ENCODE measurements around the gene HTR2B.
A peak's percentile ranks its signal among the peaks of the same experiment; 100 is the strongest.
"Not testable (repeated sequence)": the region's sequence is repeated elsewhere in the genome, so short reads cannot be mapped to it uniquely, and the experiment has no call there.

Gene HTR2B

DNA sequence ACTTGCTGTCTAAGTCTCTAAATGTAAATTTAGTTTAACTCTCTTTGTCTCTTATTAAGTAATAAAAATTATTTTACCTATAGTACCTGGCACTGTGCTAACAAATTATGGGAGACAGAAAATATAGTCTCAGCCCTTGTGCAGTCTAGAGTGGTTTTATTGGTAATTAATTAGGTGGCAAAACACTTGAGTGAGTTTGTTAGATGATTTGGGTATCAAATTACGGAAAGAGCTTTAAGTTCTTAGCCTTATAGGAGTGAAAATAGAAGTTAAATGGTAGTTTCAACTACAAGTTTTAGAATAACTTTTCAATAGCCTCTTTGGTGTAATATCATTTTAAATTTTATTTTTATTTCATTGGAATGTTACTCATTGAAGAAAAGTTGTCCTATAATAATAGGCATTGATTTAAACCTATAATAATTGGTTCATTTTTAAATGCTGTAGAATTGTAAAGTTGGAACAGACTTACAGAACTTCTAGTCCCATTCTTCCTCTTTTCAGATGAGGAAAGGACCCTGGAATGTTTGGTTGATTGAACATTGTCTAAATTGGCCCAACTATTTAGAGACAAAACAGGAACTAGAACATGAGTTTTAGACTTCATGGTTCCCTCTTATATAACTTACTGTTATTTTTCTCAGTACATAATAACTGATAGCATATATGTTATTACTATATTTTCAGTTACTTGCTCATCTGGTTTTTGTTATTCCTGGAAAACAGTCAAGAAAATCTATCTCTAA lies 10.2 kb upstream of the HTR2B start:
- FAIRE-seq (no peak), DNase-seq (ENCODE audit: low spot score) (no peak)

DNA sequence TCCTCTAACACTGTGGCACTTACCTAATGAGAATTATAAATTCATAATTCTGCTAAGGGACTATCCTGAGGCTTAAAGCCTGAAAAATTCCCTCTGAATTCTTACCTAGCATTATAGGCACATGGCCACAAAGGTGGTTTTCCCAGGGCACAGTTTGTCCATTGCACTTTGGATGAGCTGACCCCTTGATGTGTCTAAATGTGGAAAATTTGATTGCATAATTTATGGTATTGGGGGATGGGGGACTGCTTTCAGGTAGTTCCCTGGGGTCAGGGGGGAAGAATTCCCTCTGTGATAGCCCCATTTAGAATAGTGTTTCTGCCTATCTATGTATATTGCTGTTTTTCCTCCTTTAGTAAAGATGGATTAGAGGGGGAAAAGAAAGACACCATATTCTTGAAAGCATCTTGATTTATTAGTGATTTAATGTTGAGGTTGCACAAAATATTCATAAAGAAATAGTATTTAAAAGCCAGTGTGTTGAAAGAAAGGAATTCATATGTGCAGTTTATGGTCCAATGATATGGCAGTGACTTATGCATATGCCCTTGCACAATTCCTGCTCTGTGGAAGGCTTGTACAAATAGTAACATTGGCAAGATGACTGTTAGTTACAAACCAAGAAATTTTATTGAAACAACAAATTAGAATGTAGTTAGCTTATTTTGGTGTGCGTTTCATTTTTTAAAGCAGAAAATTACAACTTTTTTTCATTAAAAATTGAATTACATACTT lies 8.7 kb upstream of the HTR2B start:
- FAIRE-seq (no peak), DNase-seq (ENCODE audit: low spot score) (no peak)

DNA sequence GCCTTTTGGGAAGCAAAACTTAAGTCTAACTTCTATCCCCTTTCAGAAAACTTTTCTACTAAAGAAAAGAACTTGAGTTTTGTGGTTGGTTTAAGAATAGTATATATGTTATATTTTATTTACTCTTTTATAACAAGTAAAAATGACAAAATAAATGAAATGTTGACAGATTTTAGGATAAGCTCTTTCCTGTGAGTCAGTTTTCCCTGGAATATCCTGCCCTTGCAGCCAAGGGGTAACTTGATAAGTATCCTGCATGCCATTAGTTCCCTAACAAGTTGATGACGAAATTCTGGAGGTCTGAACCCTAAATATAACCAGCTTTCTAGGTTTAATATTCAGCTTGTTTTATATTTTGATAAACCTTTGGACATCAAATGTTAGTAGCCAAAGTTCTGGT lies 7.3 kb upstream of the HTR2B start:
- FAIRE-seq (no peak), DNase-seq (ENCODE audit: low spot score) (no peak)

DNA sequence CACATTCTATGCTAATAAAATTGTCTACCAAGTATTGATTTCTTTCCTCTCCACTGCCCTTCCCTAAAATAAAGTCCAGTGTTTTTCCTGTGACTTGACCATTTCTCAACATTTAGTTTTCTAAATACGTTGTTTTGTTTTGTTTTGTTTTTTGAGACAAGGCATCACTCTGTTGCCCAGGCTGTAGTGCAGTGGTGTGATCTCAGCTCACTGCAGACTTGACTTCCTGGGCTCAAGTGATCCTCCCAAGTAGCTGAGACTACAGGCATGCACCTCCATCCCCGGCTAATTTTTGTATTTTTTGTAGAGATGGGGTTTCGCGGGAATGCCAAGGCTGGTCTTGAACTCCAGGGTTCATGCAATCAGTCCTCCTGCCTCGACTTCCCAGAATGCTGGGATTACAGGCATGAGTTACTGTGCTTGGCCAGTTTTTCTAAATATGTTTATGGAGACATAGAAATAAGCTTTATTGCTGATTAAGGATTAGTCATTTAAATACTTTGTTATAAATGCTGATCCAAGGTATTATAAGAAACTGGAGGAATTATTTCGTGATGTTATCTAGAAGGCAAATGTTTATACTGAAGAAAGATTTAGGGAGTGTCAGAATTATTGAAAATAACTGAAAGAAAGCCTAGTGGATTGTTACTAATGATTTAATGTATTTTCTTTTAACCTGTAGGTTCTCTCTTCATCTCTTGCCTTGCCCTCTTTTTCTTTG lies 5.7 kb upstream of the HTR2B start:
- FAIRE-seq (no peak), DNase-seq (ENCODE audit: low spot score) (no peak)

DNA sequence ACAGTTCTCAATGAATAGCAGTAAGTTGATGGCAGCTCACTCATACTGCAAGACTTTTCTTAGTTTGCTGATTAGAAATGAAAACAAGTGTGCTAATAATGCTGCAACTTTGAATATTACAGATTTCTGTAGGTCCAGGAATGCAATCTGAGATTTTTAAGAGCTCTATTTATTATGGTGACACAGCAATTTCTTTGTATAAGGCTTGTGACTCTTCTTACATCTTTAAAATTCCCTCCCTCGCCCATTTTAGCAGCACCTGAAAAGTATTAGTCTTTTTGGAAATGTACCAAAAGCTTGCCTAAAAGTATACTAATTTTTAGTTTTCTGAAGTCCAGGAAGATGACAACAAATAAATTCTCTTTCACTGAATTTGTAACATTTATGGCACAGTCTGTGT lies 4.4 kb upstream of the HTR2B start:
- DNase-seq (ENCODE audit: low spot score) = no peak
- FAIRE-seq = no peak

DNA sequence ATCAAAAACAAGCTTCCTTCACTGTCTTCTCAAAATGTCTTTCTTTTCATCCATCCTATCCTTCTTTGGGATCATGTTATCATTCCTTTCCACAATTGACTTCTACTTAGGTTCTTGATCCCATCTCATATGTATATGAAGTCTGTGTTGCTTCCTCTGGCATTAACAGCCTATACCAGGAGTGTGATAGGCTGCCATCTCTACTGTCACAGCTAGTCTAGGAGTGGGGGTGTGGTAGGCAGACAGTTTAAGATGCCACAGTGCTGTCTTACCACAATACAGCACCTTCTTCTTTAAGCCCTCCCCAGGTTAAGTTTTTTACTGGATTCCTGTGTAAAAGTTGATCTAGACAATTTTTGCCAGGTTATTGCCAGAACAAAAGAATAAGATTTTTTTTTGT lies 3.7 kb upstream of the HTR2B start:
- DNase-seq (ENCODE audit: low spot score) (no peak), FAIRE-seq (no peak)

DNA sequence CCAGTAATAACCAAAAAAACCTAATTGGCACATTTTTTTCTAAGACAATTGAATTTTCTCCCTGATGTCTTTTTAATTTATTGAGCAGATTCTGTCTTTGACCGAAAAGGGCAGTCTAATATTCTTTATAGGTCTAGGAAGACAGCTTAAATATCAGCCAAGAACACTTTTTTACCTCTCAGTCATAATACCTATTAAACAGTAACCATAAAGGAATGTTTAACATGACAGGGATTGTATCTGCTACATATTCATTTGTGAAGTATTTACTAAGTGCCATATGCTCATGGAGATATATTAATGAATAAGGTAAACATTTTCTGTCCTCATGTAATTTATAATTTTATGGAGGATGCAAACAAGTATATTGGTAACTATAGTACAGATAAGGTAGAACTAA lies 3.1 kb upstream of the HTR2B start:
- DNase-seq (ENCODE audit: low spot score) (no peak), FAIRE-seq (no peak)

DNA sequence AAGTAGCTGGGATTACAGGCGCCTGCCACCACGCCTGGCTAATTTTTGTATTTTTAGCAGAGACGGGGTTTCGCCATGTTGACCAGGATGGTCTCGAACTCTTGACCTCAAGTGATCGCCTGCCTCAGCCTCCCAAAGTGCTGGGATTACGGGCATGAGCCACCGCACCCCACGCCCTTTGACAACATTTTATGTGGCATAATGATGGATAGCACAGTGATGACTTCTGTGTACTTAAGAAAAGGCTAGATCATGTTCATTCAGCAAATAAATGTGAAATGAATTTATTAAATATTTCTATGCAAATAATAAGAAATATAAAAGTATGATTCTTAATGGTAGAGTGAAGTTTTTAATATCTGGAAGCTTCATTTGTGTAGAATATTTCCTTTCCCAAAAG lies 2.6 kb upstream of the HTR2B start:
- DNase-seq (ENCODE audit: low spot score) (no peak), FAIRE-seq (no peak)

DNA sequence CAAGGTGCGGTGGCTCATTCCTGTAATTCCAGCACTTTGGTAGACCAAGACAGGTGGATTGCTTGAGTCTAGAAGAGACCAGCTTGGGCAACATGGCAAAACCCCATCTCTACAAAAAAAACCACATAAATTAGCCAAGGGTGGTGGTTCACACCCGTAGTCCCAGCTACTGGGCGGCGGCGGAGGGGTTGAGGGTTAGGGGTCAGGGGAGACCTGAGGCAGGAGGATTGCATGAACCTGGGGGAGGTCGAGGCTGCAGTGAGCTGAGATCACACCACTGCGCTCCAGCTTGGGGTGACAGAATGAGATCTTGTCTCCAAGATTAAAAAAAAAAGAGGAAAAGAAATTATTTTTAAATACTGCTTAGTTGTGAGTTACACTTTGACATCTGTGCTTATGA lies 1.3 kb upstream of the HTR2B start:
- DNase-seq (ENCODE audit: low spot score) (no peak), FAIRE-seq (no peak)

DNA sequence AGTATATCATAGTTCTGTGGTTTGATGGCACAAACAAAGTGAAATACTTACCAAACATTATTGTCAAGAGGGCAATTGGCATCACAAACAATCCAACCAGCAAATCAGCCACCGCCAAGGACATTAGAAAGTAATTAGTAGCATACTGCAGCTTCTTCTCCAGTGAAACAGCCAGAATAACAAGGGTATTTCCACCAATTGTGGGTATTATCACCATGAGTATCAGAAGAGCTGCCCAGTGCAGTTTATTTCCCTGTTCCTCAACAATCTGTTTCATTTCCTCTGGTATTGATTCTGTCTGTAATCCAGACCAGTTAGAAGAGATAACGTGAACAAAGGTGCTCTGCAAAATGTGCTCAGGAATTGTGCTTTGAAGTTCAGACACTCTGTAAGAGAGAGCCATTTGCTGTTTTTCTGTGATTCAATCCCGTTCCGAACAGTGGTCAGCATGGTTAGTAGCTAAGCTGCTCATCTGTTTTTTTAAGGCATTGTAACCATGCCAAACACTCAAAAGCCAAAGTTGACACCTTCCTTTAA lies 1.4 kb downstream of the HTR2B start:
- peak; percentile 61 for FAIRE-seq
- no peak for DNase-seq (ENCODE audit: low spot score)

DNA sequence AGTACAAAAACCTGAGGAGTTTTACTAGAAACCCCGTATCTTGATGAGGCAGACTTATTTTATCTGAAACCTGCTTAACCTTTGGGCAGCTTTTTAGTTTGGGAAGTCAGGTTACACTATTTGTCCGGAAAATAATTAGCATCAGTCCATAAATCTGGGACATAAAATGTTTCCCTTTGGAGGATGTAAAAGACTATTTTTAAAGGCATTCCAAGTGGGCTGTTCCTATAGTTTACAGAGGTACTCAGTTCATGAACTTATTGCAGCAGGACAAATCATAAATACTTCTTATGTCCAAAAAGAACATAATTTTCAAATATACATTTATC lies 6.3 kb downstream of the HTR2B start:
- no peak for FAIRE-seq
- DNase-seq (ENCODE audit: low spot score) = no peak

DNA sequence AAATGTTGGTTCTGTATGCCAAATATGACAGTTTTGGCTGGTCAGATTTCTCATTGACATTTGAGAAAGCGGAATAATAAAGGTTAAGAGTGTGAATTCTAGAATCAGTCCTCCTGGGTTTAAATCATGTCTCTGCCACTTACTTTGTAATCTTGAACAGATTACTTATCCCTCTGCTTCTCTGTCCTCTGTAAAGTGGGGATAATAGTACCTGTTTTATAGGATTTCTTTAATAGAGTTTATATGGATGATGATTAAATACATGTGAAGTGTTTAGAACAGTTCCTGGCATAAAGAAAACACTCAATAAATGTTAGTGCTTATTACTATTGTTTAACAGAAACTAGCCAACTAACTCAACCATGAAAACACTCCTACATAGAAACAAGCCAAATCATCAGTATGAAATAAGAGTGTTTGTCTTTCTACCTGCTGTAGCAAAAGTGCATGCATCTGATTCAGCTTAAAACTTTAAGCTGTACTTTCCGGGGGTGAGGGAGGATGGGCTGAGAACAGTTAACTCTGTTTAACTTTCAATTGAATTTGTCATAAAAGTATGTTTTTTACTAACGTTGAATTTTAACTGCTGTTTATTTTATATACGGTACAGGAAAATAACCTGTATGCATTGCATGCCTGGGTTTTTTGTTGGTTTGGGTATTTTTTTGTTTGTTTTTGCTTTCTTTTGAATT lies 6.8 kb downstream of the HTR2B start:
- FAIRE-seq = no peak
- no peak for DNase-seq (ENCODE audit: low spot score)

DNA sequence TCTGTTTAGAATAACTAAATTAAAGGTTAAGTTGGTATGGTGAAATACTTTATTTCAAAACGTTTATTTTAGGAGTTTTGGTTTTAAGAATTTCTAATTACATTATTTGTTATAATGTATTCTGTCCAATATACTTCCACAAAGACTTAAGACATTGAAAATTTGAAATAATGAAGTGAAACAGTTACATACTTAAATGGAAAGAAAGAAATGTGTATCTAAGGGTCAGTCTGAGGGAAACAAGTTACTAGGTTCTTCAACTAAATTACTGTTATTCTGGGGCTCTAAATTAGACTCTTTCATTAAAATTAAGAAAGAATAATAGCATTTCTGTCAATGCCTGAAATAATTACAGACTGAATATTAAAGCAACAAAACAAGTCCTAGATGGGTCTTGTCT lies 7.7 kb downstream of the HTR2B start:
- FAIRE-seq (no peak), DNase-seq (ENCODE audit: low spot score) (no peak)

DNA sequence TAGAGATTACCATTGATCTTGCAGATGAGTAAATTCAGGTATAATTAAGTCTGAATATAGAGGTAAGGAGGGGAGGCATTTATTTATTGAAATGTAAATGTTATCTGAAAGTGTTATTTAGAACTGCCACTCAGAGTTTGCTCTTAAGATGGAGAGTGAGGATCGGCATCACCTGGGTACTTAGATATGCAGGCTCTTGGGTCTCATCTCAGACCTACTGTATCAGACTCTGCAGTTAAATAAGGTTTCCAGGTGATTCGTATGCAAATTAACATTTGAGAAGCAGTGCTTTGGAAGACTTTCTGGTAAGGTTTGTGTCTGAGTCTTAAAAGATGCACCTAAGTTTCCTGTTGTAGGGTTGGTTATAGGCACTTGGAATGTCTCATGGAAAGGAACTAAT lies 9.2 kb downstream of the HTR2B start:
- no peak for FAIRE-seq
- DNase-seq (ENCODE audit: low spot score) = no peak

DNA sequence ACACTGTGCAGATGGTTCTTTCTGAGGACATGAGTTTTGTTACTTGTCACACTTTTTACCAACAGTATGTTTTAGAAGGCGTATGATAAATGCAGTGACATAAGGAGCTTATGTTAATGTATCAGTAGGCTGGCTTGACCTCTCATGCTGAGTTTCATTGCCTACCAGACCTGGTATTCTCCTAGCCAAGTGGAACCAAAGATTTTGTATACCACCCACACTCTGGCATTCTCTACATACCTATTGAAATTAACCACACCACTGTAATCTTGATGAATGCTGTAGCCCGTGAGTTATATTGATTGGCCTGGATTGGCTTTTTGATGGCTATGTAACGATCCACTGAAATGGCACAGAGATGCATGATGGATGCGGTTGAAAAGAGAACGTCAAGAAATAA lies 11.4 kb downstream of the HTR2B start:
- FAIRE-seq = no peak
- DNase-seq (ENCODE audit: low spot score) = no peak

DNA sequence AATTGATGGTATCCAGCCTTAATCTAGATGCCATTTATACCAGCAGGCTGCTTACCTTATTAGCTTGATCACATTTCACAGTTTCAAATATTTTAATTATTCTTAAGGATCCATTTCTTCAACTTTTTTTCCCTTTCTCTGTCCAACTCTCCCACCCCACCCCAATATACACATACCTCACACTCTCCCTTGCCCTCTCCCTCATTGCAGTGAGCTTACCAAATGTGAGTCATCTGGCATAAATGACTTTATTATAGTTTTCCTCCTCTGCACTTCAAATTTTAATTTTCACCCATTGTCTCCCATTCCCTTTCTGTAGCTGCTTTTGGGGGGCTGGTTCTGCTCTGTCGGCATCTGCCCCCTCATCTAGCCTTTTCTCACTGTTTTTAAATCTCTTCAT lies 12.9 kb downstream of the HTR2B start:
- FAIRE-seq = no peak
- no peak for DNase-seq (ENCODE audit: low spot score)

DNA sequence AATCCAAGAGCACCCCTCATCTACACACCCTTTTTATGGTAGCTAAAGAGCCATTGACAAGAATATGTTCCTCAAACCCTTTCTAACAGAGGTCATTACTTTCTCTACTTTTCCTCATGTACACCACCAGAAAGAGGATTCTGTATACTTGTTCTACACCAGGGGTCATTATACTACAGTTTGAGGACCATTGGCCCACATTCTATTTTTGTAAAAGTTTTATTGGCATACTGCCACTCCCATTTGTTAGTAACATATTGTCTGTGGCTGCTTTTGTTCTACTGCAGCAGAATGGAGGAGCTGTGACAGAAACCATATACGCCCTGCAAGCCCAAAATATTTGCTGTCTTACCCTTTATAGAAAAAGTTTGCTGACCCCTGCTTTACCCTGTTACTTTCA lies 14.3 kb downstream of the HTR2B start:
- DNase-seq (ENCODE audit: low spot score) = no peak

DNA sequence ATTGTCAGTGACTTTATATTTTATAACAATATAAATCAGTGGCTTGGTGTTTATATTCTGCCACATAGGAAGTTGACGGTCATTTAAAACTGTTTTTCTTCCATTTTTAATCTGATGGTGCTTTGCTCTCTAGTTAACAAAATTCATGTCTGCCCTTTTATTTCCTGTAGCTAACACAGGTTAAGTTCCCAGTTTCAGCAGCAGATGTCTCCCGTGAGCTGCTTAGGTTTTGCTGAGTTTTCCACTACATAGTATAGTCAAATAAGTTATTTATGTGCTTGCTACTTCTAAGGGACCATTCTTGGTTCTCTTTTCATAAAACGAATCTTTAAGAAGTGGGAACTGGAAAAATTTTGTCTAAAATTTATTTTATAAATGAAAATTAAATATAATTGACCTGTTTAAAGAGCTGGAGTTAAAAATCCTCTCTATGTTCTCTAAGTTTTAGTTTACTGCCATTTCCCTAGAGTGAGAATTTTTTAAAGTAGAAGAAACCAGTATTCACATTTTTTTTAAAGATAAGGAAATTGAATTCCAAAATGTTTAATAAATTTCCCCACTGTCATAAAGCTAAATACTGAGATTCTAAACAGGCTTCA lies 20.6 kb downstream of the HTR2B start:
- FAIRE-seq (no peak), DNase-seq (ENCODE audit: low spot score) (peak; percentile 29)

More for the DNA sequence above, 14.3 kb downstream of the HTR2B start:
- FAIRE-seq = no peak

DNA sequence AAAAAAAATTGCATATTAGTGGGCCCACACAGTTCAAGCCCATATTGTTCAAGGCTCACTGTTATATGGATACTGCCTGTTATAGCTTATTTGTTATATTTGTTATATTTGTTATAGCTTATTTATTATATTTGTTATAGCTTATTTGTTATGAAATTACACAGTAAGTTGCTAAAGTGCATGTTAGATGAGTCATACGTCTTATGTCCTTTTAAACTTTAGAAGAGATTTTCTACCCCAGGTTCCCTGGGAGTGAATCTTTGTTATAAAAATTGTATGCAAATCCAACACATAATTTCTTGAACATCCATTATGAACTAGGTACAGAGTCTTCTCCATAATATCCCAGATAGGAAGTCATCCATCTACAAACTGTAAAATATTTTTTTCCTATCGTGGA lies 22.1 kb downstream of the HTR2B start:
- no peak for DNase-seq (ENCODE audit: low spot score)
- FAIRE-seq = no peak

DNA sequence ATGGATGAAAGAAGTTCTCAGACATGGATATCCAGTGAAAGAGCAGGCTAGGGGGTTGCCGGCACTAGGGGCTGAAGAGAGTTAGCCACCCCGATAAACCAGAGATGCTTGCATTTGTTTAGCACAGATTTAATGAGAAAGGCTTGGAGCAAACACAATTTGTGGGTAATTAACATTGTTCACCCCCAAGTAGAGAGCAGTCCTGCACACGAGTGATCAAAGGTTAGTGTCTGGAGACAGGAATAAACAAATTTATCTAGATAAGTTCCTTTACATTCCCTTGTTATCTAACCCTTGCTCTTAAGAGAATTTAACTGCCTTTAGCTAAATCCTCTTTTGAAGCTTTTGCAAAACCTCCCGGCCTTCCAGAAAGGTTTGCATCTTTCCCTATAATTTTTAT lies 23.9 kb downstream of the HTR2B start:
- FAIRE-seq (no peak), DNase-seq (ENCODE audit: low spot score) (no peak)

DNA sequence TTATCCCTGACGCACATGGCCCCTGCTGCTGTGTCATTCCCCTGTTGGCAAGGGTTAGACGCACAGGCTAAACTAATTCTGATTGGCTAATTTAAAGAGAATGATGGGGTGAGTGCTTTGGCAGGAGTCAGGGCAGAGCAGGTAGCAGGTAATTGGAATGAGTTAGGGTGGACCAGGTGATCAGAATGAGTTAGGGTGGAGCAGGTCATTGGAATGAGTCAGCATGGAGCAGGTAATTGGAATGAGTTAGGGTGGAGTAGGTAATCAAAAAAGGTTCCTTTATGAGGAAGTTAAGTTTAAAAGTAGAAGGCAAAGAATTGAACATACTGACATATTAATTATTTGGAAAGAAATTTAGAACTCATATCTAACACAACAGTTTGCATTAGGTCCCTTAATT lies 24.5 kb downstream of the HTR2B start:
- DNase-seq (ENCODE audit: low spot score); FAIRE-seq: not testable (repeated sequence)
